Measurements from ENCODE around the gene MUC15. TPM values are rescaled to one million over a fixed set of nuclear protein-coding genes. Genes with fewer than 3 reads are reported as not detected.

The MUC15 gene
- total and polyA plus RNA-seq, 10 of the 15 experiments (the other 5 are each of a cell fraction or from before 2014, with no cell fraction given), result 0.03 to 0.86 (median 0.09) TPM; not detected in 6

DNA sequence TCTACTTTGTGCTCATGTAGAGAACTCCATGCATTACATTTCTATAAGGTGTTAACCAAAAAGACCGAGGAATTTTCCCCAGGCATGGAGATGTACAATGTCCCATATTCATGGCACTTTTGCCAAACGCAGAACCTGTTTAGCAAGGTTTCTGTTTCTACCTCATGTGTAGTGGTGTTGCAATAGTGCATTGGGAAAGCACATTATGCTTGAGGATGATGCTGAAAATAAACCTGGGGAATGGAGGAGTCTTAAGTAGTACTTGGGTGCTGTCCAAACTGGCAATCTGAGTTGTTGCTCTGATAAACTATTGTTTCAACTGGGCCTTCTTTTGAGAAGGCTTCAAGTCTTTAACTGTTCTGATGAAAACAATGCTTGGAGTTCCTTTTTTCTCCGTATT, 11.5 kb upstream of the MUC15 start:
- CTCF ChIA-PET, result interaction anchor here (1.4 kb wide), 1 partner anchor 11 kb away, joined by 5 read pairs; no protein-coding TSS in a partner anchor
- Histone ChIP-seq H3K4me2 (ENCODE audit: control insufficient read depth, insufficient read depth) (no peak overlapping the region), H3K27me3 (replicated peaks in 1 of 2; ENCODE audit: control insufficient read depth in 2 of 2, insufficient read depth in 2 of 2, low read length in 1 of 2) (no peaks in the 10 kb centered on the region), H3K79me2 (ENCODE audit: control insufficient read depth, insufficient read depth, low read length) (no peaks in the 10 kb centered on the region), H3K9ac (ENCODE audit: control insufficient read depth, insufficient read depth, low read length) (no peak overlapping the region), H3K4me3 (no peak overlapping the region), H2AFZ (ENCODE audit: control insufficient read depth, low read depth, low read length) (no peak overlapping the region), H3K9me3 (replicated peaks; ENCODE audit: control insufficient read depth, insufficient read depth, low read length) (no peaks in the 10 kb centered on the region), H3K36me3 (ENCODE audit: control insufficient read depth in 2 of 2, insufficient read depth in 2 of 2, low read length in 1 of 2) (no peaks in the 10 kb centered on the region), H3K27ac (ENCODE audit: control insufficient read depth, insufficient read depth) (no peak overlapping the region), H4K20me1 (ENCODE audit: control insufficient read depth, insufficient read depth) (no peaks in the 10 kb centered on the region), H3K4me1 (ENCODE audit: control insufficient read depth, insufficient read depth, low read length) (no peaks in the 10 kb centered on the region)
- intact Hi-C loops (cut with micrococcal nuclease; ENCODE audit: unreplicated experiment) (no loop called here), in situ Hi-C loops (cut with MboI) (no loop called here)
- 64% methylated on average over 3 of the region's 3 CpGs for WGBS (ENCODE audit: insufficient coverage, insufficient replicate concordance, low lambda C conversion rate, missing lambda C conversion rate)
- RAD21 ChIA-PET (ENCODE audit: unreplicated experiment), result no interaction called here
- ATAC-seq (no peak), DNase-seq (ENCODE audit: low read depth, low spot score) (no peak), FAIRE-seq (no peak)
- TF ChIP-seq ZBED1 (IDR thresholded peaks at IDR 0.05; ENCODE audit: borderline replicate concordance), result no peak
- no peak for TF ChIP-seq IKZF1 (conservative IDR thresholded peaks at IDR 0.05)
- no peak for TF ChIP-seq FOXM1 (IDR thresholded peaks at IDR 0.05; ENCODE audit: low read depth, low read length)
- TF ChIP-seq USF2 (IDR thresholded peaks at IDR 0.05; ENCODE audit: borderline replicate concordance, low read depth, low read length), result no peak
- no peak for TF ChIP-seq E2F4 (IDR thresholded peaks at IDR 0.05; ENCODE audit: low read depth, low read length)
- TF ChIP-seq, protein P1, sequence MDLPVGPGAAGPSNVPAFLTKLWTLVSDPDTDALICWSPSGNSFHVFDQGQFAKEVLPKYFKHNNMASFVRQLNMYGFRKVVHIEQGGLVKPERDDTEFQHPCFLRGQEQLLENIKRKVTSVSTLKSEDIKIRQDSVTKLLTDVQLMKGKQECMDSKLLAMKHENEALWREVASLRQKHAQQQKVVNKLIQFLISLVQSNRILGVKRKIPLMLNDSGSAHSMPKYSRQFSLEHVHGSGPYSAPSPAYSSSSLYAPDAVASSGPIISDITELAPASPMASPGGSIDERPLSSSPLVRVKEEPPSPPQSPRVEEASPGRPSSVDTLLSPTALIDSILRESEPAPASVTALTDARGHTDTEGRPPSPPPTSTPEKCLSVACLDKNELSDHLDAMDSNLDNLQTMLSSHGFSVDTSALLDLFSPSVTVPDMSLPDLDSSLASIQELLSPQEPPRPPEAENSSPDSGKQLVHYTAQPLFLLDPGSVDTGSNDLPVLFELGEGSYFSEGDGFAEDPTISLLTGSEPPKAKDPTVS (IDR thresholded peaks at IDR 0.05; ENCODE audit: low read depth, low read length), result no peak
- no peak for TF ChIP-seq PML (IDR thresholded peaks at IDR 0.05; ENCODE audit: low read length)
- TF ChIP-seq ZSCAN29 (IDR thresholded peaks at IDR 0.05), result no peak
- TF ChIP-seq PAX5 (IDR thresholded peaks at IDR 0.05; ENCODE audit: borderline replicate concordance, low read depth, low read length), result no peak
- TF ChIP-seq SIX5 (IDR thresholded peaks at IDR 0.05; ENCODE audit: low read depth, low read length, severe bottlenecking), result no peak
- TF ChIP-seq, protein P2, sequence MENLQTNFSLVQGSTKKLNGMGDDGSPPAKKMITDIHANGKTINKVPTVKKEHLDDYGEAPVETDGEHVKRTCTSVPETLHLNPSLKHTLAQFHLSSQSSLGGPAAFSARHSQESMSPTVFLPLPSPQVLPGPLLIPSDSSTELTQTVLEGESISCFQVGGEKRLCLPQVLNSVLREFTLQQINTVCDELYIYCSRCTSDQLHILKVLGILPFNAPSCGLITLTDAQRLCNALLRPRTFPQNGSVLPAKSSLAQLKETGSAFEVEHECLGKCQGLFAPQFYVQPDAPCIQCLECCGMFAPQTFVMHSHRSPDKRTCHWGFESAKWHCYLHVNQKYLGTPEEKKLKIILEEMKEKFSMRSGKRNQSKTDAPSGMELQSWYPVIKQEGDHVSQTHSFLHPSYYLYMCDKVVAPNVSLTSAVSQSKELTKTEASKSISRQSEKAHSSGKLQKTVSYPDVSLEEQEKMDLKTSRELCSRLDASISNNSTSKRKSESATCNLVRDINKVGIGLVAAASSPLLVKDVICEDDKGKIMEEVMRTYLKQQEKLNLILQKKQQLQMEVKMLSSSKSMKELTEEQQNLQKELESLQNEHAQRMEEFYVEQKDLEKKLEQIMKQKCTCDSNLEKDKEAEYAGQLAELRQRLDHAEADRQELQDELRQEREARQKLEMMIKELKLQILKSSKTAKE (IDR thresholded peaks at IDR 0.05; ENCODE audit: low read depth, poor library complexity, severe bottlenecking), result no peak
- no peak for TF ChIP-seq POU2F2 (IDR thresholded peaks at IDR 0.05; ENCODE audit: borderline replicate concordance, low read depth, low read length)
- no peak for TF ChIP-seq TARDBP (IDR thresholded peaks at IDR 0.05; ENCODE audit: borderline replicate concordance)
- TF ChIP-seq ZNF622 (IDR thresholded peaks at IDR 0.05), result no peak
- POLR2A ChIA-PET, result no interaction called here
- SMC1A ChIA-PET (ENCODE audit: uncharacterized antibody, unreplicated experiment), result no interaction called here
- no TSS peak for BruUV-seq (replicated peaks)
